Liver (tissue), 3 donors: ENCODE data around the gene SUMF2.

ENCODE experiments used
- ATF3 ChIP-seq: IDR thresholded peaks from 2 replicates; pipeline ENCODE4 v1.6.1; 2016; ENCODE audit warnings: antibody characterized with exemption
- CTCF ChIP-seq: fragments of 150-350 bp; IDR thresholded peaks from 2 replicates; pipeline ENCODE4 v1.5.1; 2017; ENCODE audit warnings: improper control_type of control experiment, low read depth, low read length; ENCODE audit not compliant: missing input control
- MAX ChIP-seq: IDR thresholded peaks from 2 replicates; pipeline ENCODE4 v1.6.1; 2016; ENCODE audit warnings: antibody characterized with exemption
- RAD21 ChIP-seq, 2 donors: IDR thresholded peaks; 2 replicates each; pipeline ENCODE4 v1.6.1; 2016; ENCODE audit warnings: antibody characterized with exemption in 2 of 2, mild to moderate bottlenecking in 2 of 2
- REST ChIP-seq: IDR thresholded peaks from 2 replicates; pipeline ENCODE4 v1.6.1; 2016; ENCODE audit warnings: antibody characterized with exemption, mild to moderate bottlenecking
- TAF1 ChIP-seq: conservative IDR thresholded peaks from 2 replicates; pipeline ENCODE4 v1.6.1; 2016; ENCODE audit warnings: antibody characterized with exemption, mild to moderate bottlenecking
- donor health status: healthy.
- donor health status: healthy.

GRCh38 chr7:56092789-56093531 lies 28.9 kb downstream of the SUMF2 start, which contains the start of gene PHKG1:
- TF ChIP-seq CTCF (peak; percentile 64), TAF1 (no peak), ATF3 (no peak), MAX (no peak), REST (no peak), RAD21 (IDR thresholded peaks at IDR 0.05) (peak; percentile 80 to 84)
